ENCODE data around the gene LGR4.
"Not testable (repeated sequence)": the region's sequence is repeated elsewhere in the genome, so short reads cannot be mapped to it uniquely, and the experiment has no call there.

Gene LGR4

DNA sequence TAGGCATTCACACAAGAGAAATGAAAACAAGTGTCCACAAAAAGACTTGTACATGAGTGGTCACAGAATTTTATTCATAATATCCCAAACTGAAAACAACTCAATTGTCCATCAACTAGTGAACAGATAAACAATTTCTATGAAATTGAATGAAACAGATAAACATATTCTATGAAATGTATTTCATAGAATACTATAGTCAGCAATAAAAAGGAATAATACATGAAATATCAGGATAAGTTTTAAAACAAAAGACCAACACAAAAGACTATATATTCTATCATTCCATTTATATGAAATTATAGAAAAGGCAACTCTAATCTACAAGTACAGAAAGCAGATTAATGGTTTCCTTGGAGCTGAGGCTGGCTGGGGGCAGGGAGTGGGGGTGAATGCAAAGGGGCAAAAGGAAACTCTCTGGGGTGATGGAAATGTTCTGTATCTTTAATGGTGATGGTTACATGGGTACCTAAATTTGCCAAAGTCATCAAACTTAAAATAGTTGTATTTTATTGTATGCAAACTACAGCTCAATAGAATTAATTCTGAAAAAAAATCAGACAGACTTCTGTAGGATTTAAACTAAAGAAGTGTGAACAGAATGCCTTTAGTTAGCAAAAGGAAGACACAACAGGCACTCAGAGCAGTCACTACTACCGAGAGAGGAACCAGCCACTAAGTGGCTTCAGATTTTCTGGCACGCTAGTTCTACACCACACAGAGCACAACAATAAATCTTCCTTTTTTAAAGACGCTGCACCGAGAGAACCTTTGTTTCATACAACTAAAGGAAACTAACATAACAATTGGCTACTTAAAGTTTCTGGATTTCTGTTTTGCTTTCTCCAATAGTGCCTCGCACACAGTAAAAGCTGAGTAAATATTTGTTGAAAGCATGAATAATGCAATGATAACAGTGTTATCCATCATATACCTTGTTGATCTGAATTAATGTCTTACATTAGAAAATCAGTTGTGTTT is 124.9 kb downstream of the LGR4 start:
- no peak for DNase-seq (ENCODE audit: low read depth)

DNA sequence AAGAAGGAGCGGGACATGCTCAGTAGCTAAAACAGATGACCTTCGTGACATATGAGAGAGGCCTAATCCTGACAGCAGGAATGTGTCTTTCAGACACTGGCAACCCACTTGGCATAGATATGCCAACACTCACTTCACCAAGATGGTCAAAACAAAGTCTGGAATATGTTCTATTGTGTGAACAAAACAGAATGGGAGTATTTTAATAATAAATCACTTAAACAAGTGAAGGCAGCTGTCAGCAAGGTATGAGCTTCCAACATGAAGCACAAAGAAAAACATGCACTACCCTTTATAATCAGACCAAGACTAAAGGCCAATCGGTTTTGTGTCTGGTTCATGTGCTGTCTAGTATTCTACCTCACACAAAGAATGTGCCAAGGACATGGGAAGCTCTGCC is 132.6 kb downstream of the LGR4 start:
- DNase-seq (ENCODE audit: low read depth) = no peak

DNA sequence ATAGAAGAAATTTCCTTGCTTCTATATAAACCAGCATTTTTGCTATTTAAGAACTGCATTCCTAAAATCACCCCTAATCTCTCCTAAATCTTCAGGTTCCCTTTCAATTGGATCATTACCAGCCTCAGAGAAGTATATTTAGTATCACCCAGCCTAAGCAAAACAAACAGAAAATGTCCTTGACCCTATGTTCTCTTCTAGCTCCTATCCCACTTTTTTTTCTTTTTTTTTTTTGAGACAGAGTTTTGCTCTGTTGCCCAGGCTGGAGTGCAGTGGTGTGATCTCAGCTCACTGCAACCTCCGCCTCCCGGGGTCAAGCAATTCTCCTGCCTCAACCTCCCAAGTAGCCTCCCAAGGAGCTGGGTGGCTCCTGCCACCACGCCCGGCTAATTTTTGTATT is 137.8 kb downstream of the LGR4 start:
- not testable (repeated sequence) for DNase-seq (ENCODE audit: low read depth)

DNA sequence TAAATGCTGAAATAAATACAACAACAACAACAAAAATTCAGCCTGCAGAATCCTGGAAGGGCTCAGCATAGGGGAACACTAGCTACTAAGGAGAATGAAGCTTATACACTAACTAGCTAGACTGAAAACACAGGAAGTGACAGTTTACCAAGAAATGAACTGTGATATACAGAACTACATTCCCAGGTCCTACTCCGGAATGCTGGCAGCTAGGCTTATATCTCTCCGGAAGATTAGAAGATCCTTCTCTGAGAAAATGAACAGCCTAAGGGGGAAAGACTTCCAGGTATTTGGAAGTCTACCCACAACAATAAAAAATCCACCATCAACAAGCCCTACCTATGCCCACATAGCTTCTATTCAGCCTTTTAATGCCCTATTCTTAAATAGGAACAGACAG is 140.6 kb downstream of the LGR4 start:
- DNase-seq (ENCODE audit: low read depth) = peak; percentile 68

DNA sequence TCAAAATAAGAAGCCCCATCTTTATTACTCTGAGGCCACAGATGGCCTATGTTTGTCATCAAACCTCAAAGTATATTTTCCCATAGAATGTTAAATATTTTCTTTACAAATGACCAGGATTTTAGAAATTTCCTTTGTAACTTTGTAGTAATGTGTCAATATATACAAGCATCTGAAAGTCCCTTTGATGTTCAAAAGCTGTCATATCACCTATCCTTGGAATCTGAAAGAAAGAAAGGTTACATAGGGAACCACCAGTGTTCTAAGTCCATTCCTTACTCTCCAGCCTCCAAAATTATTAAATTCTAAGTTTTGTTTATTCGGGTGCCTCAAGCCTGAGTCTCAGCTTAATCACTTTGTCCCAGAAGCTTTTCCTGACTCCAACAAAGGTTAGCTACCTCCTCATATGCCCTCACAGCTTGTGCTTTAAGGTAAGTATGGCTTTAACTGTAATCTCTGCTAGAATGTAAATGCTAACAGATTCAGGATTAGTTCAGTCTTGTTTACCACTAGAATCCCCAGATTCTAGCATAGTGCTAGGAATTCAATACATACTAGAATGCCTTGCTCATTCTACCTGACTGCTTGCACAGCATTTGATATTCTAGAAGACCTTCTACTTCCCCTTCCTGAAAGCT is 141.8 kb downstream of the LGR4 start:
- DNase-seq (ENCODE audit: low read depth) = no peak

DNA sequence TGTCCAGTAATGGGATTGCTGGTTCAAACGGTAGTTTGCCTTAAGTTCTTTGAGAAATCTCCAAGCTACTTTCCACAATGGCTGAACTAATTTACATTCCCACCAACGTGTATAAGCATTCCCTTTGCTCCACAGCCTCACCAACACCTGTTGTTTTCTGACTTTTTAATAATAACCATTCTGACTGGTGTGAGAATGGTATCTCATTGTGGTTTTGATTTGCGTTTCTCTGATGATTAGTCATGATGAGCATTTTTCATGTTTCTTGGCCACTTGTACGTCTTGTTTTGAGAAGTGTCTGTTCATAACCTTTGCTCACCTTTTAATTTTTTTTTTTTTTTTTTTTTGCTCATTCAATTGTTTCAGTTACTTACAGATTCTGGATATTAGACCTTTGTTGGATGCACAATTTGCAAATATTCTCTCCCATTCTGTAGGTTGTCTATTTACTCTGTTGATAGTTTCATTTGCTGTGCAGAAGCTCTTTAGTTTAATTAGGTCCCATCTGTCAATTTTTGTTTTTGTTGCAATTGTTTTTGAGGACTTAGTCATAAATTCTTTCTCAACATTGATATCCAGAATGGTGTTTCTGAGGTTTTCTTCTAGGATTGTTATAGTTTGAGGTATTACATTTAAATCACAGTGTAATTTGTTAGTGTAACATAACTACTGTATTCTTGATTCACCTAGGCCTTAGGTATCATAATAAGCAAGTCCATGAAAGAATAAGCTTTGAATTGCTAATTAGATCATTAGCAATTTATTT is 142.5 kb downstream of the LGR4 start:
- DNase-seq (ENCODE audit: low read depth) = no peak

DNA sequence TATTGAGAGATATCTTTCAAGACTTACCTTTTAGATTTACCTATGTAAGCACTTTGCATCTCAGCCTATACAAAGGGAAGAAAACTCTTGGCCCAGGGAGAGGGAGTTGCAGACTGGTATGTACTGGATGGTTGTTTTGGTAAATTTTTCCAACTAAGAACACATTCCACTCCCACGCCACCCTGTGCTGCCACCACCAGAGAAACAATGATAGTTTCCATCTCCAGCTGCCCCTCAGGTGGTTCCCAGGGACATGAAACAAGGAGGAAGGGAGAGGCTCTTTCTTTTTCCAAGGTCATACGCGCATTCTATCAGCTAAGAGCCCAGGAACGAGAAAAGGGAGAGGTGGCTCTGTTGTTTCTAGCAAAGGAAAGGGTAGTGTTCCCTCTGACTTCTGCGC is 144.0 kb downstream of the LGR4 start:
- DNase-seq (ENCODE audit: low read depth) = no peak

DNA sequence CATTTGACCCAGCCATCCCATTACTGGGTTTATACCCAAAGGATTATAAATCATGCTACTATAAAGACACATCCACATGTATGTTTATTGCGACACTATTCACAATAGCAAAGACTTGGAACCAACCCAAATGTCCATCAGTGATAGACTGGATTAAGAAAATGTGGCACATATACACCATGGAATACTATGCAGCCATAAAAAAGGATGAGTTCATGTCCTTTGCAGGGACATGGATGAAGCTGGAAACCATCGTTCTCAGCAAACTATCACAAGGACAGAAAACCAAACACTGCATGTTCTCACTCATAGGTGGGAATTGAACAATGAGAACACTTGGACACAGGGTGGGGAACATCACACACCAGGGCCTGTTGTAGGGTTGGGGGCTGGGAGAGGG is 145.5 kb downstream of the LGR4 start:
- not testable (repeated sequence) for DNase-seq (ENCODE audit: low read depth)

DNA sequence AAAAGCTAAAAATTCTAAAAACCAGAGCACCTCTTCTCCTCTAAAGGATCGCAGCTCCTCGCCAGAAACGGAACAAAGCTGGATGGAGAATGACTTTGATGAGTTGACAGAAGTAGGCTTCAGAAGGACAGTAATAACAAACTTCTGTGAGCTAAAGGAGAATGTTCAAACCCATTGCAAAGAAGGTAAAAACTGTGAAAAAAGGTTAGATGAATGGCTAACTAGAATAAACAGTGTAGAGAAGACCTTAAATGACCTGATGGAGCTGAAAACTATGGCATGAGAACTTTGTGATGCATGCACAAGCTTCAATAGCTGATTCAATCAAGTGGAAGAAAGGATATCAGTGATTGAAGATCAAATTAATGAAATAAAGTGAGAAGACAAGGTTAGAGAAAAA is 150.4 kb downstream of the LGR4 start:
- not testable (repeated sequence) for DNase-seq (ENCODE audit: low read depth)

DNA sequence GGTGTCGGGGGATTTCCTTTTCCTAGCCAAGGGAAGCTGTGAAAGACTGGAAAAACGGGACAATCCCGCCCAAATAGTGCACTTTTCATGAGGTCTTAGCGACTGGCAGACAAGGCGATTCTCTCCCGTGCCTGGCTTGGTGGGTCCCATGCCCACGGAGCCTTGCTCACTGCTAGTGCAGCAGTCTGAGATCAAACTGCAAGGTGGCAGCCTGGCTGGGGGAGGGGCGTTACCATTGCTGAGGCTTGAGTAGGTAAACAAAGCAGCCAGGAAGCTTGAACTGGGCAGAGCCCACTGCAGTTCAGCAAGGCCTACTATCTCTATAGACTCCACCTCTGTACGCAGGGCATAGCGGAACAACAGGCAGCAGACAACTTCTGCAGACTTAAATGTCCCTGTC is 151.2 kb downstream of the LGR4 start:
- DNase-seq (ENCODE audit: low read depth) = not testable (repeated sequence)

DNA sequence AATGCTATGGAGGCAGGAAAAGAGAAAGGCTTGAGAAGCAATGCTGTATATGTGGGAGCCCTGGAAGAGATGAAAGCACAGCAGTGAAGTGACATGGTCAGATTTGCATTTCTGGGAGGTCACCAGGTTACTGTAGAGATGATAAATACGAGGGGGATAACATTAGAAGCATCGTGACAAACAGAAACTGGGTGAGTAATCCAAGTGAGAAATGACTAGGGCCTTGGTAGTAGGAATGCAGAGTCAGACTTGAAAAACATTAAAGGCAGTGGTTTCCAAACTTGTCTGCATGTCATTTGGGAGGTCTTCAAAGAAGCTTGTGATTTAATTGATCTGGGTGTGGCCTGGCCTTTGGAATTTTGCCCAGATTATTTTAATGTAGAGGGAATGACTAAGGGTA is 153.5 kb downstream of the LGR4 start:
- peak; percentile 80 for DNase-seq (ENCODE audit: low read depth)

DNA sequence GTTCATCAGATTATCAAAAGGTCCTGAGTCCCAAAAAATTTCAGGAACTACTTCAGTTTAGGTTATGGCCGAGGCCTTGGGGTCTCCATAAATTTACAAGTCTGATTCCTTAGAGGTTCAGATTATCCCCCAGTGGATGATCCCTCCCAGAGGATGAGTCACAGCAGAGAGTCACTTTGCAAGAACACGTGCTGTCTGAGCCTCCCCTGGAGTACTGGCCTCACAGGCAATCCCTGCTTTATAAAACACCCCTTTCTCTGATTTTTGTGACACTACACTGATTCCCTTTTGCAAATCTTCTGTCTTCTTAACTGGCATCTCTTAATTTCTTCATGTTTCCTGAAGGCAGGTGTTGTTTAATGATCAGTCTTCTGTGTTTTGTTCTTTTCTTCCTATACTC is 154.8 kb downstream of the LGR4 start:
- DNase-seq (ENCODE audit: low read depth) = peak; percentile 81

All from ELR (cell line).